GM23248 (cell line): Measurements from ENCODE around the gene IFNK.

ENCODE experiments used
- EZH2 ChIP-seq: fragments of 200-600 bp; sonication (generic); IDR thresholded peaks from 2 replicates; pipeline ENCODE4 v1.6.1; 2018; ENCODE audit warnings: antibody characterized with exemption, mild to moderate bottlenecking; ENCODE audit not compliant: insufficient read depth, poor library complexity, severe bottlenecking
- EZH2phosphoT487 ChIP-seq: fragments of 200-600 bp; sonication (generic); IDR thresholded peaks from 2 replicates; pipeline ENCODE4 v1.6.1; 2018; ENCODE audit warnings: antibody characterized with exemption, moderate library complexity, mild to moderate bottlenecking, low read depth; ENCODE audit not compliant: insufficient read depth

GRCh38 chr9:27478322-27478721 lies 45.8 kb upstream of the IFNK start:
- TF ChIP-seq EZH2 = no peak
- TF ChIP-seq EZH2phosphoT487 = no peak
